Measurements from ENCODE around the gene BLVRB.
A peak's percentile ranks its signal among the peaks of the same experiment; 100 is the strongest.
"Not testable (repeated sequence)": the region's sequence is repeated elsewhere in the genome, so short reads cannot be mapped to it uniquely, and the experiment has no call there.

BLVRB gene

DNA sequence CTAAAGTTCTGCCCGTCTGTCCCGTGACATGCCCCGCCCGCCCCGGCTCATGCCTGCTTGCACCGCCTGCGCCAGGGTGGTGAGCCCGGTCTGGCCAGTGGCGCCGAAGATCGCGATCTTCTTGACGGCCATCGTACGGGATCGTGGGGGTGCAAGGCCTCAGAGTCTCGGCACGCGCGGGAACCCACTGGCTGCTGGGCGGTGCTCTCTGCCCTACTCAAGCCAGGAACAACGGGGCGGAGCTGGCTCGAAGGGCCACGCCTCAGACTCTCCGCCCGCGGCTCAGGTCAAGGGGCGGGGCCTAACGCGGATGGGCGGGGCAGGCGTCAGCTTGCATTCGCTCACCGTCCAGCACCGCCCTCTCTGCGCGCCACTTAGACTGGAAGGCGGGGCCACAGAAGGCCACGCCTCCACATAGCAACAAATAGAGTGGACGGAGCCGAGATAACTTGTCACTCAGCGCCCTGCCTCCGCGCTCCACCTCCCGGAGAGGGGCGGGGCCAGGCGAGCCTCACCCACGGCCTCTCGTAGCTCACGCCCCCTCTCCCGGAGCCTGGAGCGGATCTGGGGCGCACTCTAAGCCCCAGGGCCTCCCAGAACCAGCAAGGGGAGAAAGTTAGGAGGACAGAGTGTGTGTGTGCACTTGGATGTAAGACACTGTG lies at the start of gene BLVRB:
TSS of gene BLVRB (minus strand) at position 189 of the 662 bp plus-strand sequence. CDS start at position 132, 57 bp downstream.
- intact Hi-C loops (cut with DNase I): loop anchor here (5.0 kb wide), 1 partner anchor 67 kb away; no protein-coding TSS in a partner anchor
- DNase-seq: peak; percentile 99 to 100 (median 100)

DNA sequence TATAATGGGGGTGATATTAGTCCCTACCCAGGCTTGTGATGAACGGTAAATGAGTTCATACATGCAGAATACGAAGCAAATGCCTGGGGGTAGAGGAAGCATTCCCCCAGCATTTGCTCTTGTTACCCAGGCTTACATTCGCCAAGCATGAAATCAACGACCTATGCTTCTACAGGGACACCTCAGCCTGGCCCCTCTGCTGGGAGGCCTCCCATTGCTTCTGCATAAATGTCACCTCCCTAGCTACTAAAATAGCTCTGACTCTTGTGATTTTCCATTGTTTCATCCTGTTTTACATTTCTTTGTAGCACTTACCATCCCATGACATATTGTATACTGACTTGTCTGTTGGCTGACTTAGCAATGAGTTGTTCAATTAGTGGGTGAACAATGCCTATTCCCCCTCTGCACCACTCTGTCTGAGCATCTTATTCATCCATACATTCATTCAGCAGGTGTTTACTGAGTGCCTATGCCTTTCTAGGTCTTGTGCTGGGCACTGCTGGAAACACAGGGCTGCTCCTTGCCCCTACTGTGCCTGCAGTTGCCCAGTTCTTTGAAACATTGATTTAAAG lies 48.3 kb upstream of the BLVRB start:
- intact Hi-C loops (cut with DNase I): no loop called here
- peak in 7 of 42 donors; percentile 15 to 66 (median 50) for DNase-seq

DNA sequence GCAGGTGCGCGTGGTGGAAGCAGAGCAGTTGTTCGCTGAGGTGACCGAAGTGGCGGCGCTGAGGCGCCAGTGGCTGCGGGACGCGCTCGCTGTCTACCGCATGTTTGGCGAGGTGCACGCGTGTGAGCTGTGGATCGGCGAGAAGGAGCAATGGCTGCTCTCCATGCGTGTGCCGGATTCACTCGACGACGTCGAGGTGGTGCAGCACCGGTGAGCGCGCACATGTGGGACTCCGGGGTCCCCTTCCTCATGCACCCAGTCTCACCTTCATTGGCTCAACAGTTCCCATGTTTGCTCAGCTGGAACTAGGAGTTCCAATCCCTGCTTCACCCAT lies 47.8 kb upstream of the BLVRB start:
- intact Hi-C loops (cut with DNase I): no loop called here
- no peak for DNase-seq

DNA sequence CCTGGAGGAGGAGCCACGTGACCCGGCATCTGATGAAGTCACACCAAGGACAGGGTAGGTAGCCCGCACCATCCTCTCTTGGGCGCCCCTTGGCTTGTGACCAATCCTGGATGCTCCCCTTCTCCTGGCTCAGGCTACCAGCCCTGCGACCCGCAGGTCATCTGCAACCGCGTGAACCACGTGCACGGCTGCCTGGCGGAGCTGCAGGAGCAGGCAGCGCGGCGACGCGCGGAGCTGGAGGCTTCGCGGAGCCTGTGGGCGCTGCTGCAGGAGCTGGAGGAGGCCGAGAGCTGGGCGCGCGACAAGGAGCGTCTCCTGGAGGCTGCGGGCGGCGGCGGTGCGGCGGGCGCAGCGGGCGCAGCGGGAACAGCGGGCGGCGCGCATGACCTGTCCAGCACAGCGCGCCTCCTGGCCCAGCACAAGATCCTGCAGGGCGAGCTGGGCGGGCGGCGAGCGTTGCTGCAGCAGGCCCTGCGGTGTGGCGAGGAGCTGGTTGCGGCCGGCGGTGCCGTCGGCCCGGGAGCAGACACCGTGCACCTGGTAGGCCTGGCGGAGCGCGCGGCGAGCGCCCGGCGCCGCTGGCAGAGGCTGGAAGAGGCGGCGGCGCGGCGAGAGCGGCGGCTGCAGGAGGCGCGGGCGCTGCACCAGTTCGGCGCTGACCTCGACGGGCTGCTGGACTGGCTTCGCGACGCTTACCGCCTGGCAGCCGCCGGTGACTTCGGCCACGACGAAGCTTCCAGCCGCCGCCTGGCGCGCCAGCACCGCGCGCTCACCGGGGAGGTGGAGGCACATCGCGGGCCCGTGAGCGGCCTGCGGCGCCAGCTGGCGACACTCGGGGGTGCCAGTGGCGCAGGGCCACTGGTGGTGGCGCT lies 47.2 kb upstream of the BLVRB start:
- intact Hi-C loops (cut with DNase I): no loop called here
- DNase-seq: peak in 27 of 42 donors; percentile 18 to 65 (median 42)

DNA sequence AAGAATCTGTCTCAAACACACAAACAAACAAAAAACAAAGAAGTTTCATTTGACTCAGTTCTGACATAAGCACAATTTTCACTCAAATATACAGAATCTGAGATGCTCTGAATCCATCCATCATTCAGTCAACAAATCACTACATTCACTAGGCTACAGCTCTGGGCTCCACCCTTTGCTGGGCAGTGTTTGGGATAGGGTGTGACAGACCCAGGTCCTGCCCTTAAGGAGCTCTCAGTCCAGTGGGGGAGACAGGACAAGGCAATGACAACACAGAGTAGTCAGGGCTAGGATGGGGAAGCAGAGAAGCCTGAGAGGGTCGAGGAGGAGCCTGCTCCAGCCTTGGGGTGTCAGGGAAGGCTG lies 46.5 kb upstream of the BLVRB start:
- DNase-seq: no peak
- intact Hi-C loops (cut with DNase I): no loop called here

DNA sequence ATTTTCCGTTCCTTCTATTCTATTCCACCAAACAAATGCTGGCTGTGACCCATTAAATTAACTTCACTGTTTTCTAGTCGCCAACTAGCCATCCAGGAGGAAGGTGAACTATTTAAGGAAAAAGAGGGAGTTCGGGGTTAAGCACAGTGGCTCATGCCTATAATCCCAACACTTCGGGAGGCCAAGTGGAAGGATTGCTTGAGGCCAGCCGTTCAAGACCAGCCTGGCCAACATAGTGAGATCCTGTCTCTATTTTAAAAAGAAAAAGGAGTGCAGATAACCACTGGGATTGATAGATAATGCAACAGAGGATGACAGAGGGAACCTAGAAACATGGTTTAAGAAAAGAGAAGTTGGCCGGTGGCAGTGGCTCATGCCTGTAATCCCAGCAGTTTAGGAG lies 45.9 kb upstream of the BLVRB start:
- intact Hi-C loops (cut with DNase I): no loop called here
- no peak for DNase-seq

DNA sequence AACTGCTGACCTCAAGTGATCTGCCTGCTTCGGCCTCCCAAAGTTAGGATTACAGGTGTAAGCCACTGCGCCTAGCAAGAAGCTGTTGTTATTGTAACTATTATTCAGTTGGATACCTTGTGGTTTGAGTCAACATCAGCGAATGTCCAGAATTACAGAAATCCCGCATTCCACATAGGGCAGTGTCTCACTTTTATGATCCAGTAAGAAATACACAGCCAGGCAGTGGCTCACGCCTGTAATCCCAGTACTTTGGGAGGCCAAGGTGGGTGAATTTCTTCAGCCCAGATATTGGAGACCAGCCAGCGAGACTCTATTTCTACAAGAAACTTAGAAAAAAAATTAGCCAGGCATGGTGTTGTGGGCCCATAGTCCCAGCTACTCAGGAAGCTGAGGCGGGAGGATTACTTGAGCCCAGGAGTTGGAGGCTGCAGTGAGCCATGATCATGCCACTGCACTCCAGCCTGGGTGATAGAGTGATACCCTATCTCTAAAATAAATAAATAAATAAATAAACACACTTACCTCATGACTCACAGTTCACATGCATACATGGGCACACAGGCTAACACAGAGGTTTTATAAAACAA lies 45.1 kb upstream of the BLVRB start:
- intact Hi-C loops (cut with DNase I): no loop called here
- DNase-seq: no peak

DNA sequence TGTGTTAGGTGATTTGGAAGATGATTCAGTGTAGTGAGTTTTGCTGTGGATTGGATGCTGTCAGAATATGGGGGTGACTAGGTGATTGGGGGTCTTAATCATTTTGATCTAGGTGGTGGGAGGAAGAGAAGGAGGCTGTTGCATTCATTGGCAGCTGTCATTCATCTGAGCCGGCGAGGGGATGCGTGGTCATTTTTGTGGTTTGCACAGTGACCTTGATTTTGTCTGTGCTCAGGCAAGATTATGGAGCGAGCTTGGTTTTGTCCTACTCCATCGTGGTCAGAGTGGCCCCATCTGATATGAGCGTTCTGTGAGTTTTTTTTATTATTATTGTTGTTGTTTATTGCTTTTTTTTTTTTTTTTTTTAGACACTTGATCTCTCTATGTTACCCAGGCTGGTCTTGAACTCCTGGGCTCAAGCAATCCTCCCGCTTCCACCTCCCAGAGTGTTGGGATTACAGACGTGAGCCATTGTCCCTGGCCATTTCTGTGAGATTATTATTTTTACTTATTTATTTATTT lies 43.3 kb upstream of the BLVRB start:
- DNase-seq: no peak
- intact Hi-C loops (cut with DNase I): no loop called here

DNA sequence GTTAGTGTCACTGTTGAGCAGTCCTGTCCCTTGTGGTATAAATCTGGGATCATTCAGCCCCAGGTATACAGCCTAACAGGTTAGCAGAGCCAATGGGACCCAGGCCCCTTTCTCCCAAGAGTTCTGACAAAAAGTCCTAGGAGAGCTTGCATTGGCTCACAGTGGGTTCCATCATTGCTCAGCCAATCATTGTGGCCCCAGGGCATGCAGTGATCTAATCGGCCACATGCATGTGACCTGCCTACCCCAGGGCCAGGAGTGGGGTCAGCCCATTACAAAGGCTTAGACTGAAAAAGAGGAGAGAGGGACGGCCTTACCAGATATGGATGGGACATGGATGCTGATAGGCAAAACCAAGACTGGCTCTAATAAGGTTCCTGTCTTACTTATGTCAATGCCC lies 42.3 kb upstream of the BLVRB start:
- intact Hi-C loops (cut with DNase I): no loop called here
- no peak for DNase-seq

DNA sequence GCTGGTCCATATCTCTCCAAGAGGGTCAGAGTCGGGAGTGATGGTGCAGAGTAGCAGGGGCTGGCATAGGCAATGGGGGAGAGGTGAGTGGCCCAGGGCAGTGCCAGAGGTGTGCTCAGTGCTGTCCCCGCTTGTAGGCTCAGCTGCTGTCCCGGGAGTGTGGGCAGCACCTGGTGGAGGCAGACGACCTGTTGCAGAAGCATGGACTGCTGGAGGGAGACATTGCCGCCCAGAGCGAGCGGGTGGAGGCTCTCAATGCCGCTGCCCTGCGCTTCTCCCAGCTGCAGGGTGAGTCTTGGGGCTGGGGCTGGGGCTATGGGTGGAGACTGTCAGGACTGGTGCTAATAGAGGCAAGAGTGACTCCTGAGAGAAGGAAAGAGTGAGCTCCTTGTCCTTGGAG lies 40.6 kb upstream of the BLVRB start:
- DNase-seq: no peak
- intact Hi-C loops (cut with DNase I): no loop called here

DNA sequence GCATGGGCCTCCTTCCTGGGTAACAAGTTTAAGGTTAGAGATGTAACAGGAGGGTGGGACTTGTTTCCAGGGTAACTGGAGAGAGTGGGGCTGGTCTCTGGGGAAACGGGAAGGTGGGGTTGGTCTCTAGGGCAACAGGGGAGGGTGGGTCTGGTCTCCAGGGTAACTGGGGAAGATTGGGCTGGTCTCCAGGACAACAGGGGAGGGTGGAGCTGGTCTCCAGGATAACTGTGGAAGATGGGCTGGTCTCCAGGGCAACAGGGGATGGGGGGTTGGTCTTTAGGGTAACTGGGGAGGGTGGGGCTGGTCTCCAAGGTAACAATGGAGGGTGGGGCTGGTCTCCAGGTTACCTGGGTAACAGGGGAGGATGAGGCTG lies 37.8 kb upstream of the BLVRB start:
- peak; percentile 43 to 96 (median 80) for DNase-seq
- intact Hi-C loops (cut with DNase I): no loop called here

DNA sequence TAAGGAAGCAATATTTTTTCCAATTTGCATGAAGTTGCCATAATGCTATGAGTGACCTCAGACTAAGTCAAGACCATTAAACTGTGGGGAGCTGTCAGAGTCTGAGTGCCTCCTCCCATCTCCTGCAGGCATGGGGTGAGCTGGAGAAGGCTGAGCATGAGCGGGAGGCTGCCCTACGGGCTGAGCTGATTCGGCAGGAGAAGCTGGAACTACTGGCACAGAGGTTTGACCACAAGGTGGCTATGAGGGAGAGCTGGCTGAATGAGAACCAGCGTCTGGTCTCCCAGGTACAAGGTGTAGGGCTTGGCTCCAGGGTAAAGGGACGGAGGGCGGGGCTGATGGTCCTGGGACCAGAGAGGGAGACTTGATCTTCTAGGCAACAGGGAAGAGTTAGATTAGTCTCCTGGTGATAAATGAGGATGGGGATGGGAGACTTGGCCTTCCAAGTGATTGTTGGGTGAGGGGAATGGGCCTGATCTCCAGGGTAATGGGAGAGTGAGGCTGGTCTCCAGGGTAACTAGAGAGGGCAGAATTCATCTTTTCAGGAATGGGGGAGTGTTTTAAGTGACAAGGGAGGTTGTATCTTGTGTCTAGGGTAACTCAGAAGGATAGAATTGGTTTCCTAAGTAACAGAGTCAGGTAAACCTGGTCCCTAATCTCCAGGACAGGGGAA lies 37.2 kb upstream of the BLVRB start:
- intact Hi-C loops (cut with DNase I): no loop called here
- no peak for DNase-seq

DNA sequence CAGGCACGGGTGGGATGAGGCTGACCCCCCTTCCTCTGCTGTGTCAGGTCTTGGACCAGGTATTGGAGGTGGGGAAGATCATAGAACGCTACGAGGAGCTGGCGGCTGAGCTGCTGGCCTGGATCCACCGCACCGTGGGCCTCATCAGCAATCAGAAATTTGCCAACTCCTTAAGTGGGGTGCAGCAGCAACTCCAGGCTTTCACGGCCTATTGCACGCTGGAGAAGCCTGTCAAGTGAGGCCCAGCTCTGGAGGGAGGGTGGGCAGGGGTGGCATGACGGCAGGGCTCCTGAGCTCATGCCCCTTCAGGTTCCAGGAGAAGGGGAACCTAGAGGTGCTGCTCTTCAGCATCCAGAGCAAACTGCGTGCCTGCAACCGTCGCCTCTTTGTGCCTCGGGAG lies 36.5 kb upstream of the BLVRB start:
- DNase-seq: peak in 1 of 42 donors; percentile 15
- intact Hi-C loops (cut with DNase I): no loop called here

DNA sequence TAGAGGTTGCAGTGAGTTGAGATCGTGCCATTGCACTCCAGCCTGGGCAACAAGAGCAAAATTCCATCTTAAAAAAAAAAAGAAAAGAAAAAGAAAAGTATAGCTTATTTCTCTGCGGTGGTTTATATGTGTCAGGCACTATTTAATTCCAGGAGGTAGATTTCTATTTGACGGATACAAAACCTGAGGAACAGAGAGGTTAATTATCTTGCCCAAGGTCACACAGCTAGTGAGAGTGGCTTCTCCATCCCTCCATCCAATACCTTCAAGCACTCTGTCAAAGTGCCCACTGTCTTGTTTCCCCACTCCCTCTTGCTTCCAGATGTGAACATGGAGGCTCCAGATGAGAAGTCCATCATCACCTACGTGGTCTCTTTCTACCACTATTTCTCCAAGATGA lies 36.1 kb upstream of the BLVRB start:
- DNase-seq: no peak
- intact Hi-C loops (cut with DNase I): no loop called here

DNA sequence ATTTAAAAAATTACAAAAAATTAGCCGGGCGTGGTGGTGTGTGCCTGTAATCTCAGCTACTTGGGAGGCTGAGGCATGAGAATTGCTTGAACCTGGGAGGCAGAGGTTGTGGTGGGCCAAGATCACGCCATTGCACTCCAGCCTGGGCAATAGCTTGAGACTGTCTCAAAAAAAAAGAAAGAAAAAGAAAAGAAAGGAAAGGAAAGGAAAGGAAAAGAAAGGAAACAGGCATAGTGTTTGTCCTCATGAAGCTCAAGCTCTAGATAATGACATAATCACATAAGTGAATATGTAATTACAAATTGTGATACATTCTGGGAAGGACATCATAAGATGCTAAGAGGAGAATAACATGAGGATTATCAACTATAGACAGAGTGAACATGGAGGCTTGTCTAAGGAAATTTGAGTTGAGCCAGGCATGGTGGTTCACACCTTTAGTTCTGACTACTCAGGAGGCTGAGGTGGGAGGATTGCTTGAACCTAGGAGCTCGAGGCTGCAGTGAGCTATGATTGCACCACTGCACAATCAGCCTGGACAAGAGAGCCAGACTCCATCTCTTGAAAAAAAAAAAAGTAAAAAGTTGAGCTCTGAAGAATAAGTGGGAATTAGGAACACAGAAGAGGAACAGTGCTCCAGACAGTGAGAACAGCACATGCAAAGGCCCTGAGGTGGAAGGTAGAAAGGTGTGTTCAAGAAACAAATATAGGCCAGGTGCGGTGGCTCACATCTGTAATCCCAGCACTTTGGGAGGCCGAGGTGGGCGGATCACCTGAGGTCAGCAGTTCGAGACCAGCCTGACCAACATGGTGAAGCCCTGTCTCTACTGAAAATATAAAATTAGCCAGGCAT lies 35.4 kb upstream of the BLVRB start:
- DNase-seq; intact Hi-C loops (cut with DNase I): not testable (repeated sequence)

DNA sequence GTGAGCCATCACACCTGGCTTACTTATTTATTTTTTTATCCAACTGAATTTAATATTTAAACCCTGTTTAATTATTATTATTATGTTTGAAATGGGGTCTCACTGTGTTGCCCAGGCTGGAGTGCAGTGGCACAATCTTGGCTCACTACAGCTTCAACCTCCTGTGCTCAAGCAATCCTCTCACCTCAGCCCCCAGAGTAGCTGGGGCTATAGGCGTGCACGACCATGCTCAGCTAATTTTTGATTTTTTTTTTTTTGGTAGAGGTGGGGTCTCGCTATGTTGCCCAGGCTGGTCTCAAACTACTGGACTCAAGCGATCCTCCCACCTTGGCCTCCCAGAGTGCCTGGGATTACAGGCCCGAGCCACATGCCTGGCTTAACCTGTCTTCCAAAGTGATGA lies 33.8 kb upstream of the BLVRB start:
- no peak for DNase-seq
- intact Hi-C loops (cut with DNase I): no loop called here

DNA sequence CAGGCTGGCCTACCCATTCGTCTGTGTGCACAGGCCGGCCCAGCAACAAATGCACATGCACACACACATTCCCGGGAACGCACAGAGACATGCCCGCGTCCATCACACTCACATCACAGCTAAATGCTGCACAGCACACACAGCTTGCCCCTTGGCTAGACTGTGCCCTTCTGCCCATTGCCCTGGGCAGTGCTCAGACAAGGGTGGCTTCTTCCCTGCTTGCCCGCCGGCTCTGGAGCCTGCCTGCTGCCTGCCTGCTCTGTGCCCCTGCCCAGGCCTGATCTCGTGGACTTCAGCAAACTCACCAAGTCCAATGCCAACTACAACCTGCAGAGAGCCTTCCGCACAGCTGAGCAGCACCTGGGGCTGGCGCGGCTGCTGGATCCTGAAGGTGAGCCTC lies 31.7 kb upstream of the BLVRB start:
- DNase-seq: no peak
- intact Hi-C loops (cut with DNase I): no loop called here

DNA sequence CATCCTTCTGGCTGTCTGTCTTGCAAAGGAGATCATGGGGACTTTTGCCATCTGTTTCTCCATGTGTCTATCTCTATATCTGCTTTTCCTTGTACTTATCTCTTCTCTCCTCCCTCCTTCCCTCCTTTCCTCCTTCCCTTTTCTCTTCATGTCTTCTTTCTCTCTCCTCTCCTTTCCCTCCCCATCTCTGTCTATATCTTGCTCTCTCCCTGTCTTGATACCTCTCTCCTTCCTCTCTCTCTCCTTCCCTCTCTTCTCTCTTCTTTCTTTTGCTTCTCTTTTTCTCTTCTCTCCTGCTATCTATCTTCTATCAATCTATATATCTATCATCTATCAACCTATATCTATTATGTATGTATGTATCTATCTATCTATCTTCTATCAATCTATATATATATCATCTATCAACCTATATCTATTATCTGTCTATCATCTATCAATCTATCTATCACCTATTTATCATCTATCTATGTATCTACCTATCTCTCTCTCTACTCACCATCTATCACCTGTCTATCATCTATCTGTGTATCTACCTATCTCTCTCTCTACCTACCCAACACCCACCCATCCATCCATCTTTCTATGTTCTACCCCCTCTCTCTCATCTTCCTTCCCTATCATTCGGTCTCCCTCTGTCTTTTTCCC lies 28.8 kb upstream of the BLVRB start:
- intact Hi-C loops (cut with DNase I): no loop called here
- DNase-seq: no peak

All from head of caudate nucleus (tissue), 42 donors.